Gastroesophageal sphincter (tissue), 4 donors: Measurements from ENCODE around the gene SIGLEC7. TPM values are rescaled to one million over a fixed set of nuclear protein-coding genes. Genes with fewer than 3 reads are reported as not detected.
"Not testable (repeated sequence)": the region's sequence is repeated elsewhere in the genome, so short reads cannot be mapped to it uniquely, and the experiment has no call there.

Experiments used
- ATAC-seq: fragments of 150-250 bp; one replicate; pipeline ENCODE4 v1.9.1; 2016; ENCODE audit warnings: mild to moderate bottlenecking, moderate library complexity
- H3K27ac ChIP-seq, 4 donors: fragments of 200-600 bp; sonication (generic) in 3 of 4; 1 replicate in 3 of 4; 2 replicates in 1 of 4; pipeline ENCODE4 v1.5.1; 2016 to 2019
- H3K27me3 ChIP-seq: fragments of 200-600 bp; sonication (generic); one replicate; pipeline ENCODE4 v1.5.1; 2019
- H3K36me3 ChIP-seq, 2 donors: fragments of 200-600 bp; sonication (generic); one replicate each; pipeline ENCODE4 v1.5.1; 2019; ENCODE audit warnings: control low read depth in 1 of 2
- H3K4me1 ChIP-seq, 3 donors: fragments of 200-600 bp; sonication (generic); 1 replicate in 2 of 3; 2 replicates in 1 of 3; pipeline ENCODE4 v1.5.1; 2016 to 2019; ENCODE audit warnings: control low read depth in 2 of 3
- H3K4me3 ChIP-seq, 2 donors: fragments of 200-600 bp; sonication (generic); one replicate each; pipeline ENCODE4 v1.5.1; 2019; ENCODE audit warnings: mild to moderate bottlenecking in 1 of 2, moderate library complexity in 1 of 2
- H3K9me3 ChIP-seq, 3 donors: fragments of 200-600 bp; sonication (generic); one replicate each; pipeline ENCODE4 v1.5.1; 2017 to 2019; ENCODE audit warnings: control low read depth in 2 of 3
- EP300 ChIP-seq: sonication (generic); formaldehyde crosslinking; IDR thresholded peaks from one replicate; pipeline ENCODE4 v1.6.1; 2017; ENCODE audit warnings: antibody characterized with exemption, mild to moderate bottlenecking
- POLR2A ChIP-seq, 2 donors: fragments of 450-650 bp; IDR thresholded peaks; one replicate each; pipeline ENCODE4 v1.6.1; 2017; ENCODE audit warnings: antibody characterized with exemption in 2 of 2, mild to moderate bottlenecking in 2 of 2, moderate library complexity in 1 of 2
- POLR2AphosphoS5 ChIP-seq: sonication (generic); formaldehyde crosslinking; IDR thresholded peaks from one replicate; pipeline ENCODE4 v1.6.1; 2017; ENCODE audit warnings: antibody characterized with exemption
- WGBS, 2 donors: methylation state at CpG; one replicate each; pipeline ENCODE4 v1.1.5; 2018; ENCODE audit warnings: low coverage in 1 of 2; 5-methylcytosine and 5-hydroxymethylcytosine counted together
- total RNA-seq, 4 donors: library from RNA; depleted of rRNA; stranded (reverse); fragments of >200 nt; gene quantifications; one replicate each; pipeline ENCODE4 v1.1.0, GENCODE V29; 2016
- TF ChIP-seq, protein P1 (sequence below), 4 experiments: fragments of 200-600 bp in 2 of 4; fragments of 450-650 bp in 2 of 4; sonication (generic) in 1 of 4; IDR thresholded peaks; one replicate each; pipeline ENCODE4 v1.5.1; 2017 to 2019; ENCODE audit warnings: antibody characterized with exemption in 4 of 4, mild to moderate bottlenecking in 2 of 4, moderate library complexity in 2 of 4

Gene SIGLEC7
- total RNA-seq, 4 donors from 2014 or later, result 0.46 to 4.4 (median 2.8) TPM; not detected in 1

DNA sequence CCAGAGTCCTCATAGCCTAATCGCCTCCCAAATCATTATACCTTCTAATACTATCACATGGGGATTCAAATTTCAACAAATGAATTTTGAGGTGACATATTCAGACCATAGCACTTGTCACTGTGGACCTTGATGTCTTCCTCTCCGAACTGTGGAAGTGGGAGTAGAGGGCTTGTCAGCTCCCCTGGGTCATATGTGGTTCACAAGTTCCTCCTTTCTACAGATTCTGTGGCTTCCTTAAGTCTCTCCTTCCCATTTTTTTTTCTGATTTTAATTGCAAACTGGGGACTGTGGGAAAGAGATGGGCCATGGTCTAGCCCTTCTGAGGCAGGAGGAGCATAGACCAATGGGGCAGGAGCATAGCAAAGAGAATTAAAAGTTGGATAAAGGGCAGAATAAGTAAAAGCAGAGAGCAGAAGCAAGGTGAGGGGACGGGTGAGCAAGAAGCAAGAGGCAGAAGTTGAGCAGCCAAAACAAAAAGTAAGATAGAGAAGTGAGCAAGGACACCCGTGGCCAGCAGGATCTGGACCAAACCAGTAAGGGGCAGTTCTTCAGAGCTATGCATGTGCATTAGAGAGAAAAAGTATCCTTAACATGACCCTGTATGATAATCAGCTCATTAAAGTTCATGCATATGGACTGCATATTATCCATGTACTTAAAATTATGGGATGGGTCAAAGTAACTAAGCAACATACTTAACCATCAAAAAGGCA is 2.6 kb upstream of the SIGLEC7 start:
- Histone ChIP-seq H3K36me3 (no peaks in the 10 kb centered on the region), H3K4me3 (no peak overlapping the region), H3K9me3 (no peaks in the 10 kb centered on the region), H3K27ac (peak overlapping the region in 2 of 4 donors; percentile 37 to 45), H3K4me1 (no peaks in the 10 kb centered on the region), H3K27me3 (peaks cover 76% of the 10 kb centered on the region)
- no peak for ATAC-seq
- TF ChIP-seq, protein P1, sequence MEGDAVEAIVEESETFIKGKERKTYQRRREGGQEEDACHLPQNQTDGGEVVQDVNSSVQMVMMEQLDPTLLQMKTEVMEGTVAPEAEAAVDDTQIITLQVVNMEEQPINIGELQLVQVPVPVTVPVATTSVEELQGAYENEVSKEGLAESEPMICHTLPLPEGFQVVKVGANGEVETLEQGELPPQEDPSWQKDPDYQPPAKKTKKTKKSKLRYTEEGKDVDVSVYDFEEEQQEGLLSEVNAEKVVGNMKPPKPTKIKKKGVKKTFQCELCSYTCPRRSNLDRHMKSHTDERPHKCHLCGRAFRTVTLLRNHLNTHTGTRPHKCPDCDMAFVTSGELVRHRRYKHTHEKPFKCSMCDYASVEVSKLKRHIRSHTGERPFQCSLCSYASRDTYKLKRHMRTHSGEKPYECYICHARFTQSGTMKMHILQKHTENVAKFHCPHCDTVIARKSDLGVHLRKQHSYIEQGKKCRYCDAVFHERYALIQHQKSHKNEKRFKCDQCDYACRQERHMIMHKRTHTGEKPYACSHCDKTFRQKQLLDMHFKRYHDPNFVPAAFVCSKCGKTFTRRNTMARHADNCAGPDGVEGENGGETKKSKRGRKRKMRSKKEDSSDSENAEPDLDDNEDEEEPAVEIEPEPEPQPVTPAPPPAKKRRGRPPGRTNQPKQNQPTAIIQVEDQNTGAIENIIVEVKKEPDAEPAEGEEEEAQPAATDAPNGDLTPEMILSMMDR (IDR thresholded peaks at IDR 0.05), result no peak
- TF ChIP-seq POLR2AphosphoS5, result no peak
- 45 to 71% methylated on average over 4 of the region's 4 CpGs for WGBS, 2 donors

DNA sequence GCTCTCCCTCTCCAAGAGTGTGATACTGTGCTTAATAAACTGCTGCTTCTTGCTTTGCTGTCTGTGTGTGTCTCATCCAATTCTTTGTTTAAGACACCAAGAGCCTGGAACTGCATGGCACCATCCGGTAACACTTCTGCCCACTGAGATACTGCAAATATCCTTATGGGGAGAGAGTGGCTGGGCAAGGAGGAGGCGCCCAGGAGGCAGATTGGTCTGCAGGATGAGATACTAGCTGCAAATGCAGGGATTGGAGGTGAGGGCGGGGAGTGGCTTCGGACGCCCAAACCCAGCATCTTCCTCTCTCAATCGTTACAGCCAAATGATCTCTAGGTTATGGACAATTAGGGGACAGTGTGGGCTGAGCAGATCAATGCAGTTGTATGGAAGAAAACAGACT is 1.7 kb upstream of the SIGLEC7 start:
- Histone ChIP-seq H3K27ac (no peak overlapping the region), H3K27me3 (peaks cover 77% of the 10 kb centered on the region), H3K4me3 (no peak overlapping the region), H3K4me1 (no peaks in the 10 kb centered on the region), H3K9me3 (no peaks in the 10 kb centered on the region), H3K36me3 (no peaks in the 10 kb centered on the region)
- no peak for TF ChIP-seq POLR2AphosphoS5
- no peak for ATAC-seq
- WGBS, 2 donors, result 20 to 28% methylated on average over 1 to 6 of the region's 6 CpGs

DNA sequence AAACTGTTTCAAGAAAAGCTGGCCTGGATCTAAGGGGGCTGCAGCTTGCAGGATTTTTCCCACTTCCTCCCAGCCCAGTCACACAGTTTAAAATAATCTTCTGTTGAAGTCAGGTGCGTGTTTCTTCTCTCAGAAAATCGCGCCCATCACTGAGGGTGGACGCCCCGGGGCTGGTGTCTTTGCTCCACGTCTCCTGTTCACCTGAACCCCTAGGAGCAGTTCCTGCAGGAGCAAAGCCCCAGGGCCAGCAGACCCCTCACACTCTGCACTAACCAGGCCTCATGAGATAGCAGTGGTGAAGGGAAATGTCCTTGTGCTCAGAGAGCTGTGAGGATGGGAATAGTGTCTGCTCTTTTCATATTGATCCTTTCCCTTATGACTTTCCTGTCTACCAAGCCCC is 920 bp upstream of the SIGLEC7 start:
- no peak for TF ChIP-seq POLR2A (IDR thresholded peaks at IDR 0.05)
- TF ChIP-seq EP300, result no peak
- no peak for TF ChIP-seq POLR2AphosphoS5
- TF ChIP-seq, protein P1 (IDR thresholded peaks at IDR 0.05), result no peak
- Histone ChIP-seq H3K9me3 (no peaks in the 10 kb centered on the region), H3K27me3 (peaks cover 75% of the 10 kb centered on the region), H3K27ac (no peak overlapping the region), H3K4me3 (no peak overlapping the region), H3K36me3 (no peaks in the 10 kb centered on the region), H3K4me1 (no peaks in the 10 kb centered on the region)
- no peak for ATAC-seq
- 85% methylated on average over 5 of the region's 6 CpGs; no CpG with 5 or more reads in 1 of the 2 donors for WGBS, 2 donors

DNA sequence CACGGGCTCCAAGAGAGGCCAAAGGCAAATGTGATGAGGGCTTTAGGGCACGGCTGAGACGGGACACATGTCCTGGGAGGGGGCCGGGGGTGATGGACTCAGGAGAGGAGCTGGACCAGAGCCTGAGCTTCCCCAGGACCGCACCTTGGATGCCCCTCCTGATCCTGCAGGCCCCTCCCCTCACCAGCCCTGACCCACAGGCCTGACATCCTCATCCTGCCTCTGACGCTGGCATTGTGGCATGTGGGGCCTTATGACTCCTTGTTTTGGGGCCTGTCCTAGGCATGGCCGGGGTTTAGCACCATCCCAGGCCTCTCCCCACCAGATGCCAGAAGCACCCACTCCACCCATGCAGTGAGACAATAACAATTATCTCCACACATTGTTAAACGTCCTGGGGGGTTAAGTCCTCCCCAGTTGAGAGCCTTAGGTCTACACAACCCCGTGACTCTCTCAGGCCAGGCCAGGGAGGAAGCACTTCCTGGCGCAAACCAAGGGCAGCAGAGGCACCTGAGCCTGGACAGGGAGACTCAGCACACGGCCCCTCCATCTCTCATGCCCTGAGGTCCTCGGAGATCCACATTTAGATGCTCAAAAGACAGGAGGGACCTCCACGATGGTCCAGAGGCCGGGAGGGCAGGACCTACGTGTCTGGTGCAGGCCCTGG is 841 bp downstream of the SIGLEC7 start:
- H3K4me3 ChIP-seq, result peak overlapping the region in 1 of 2 donors; percentile 4
- not testable (repeated sequence) for ATAC-seq, H3K9me3 ChIP-seq, H3K4me1 ChIP-seq, H3K27ac ChIP-seq, H3K36me3 ChIP-seq
- WGBS, 2 donors, result 100% methylated on average over 1 of the region's 15 CpGs; no CpG with 5 or more reads in 1 of the 2 donors
- H3K27me3 ChIP-seq, result peaks cover 57% of the 10 kb centered on the region

DNA sequence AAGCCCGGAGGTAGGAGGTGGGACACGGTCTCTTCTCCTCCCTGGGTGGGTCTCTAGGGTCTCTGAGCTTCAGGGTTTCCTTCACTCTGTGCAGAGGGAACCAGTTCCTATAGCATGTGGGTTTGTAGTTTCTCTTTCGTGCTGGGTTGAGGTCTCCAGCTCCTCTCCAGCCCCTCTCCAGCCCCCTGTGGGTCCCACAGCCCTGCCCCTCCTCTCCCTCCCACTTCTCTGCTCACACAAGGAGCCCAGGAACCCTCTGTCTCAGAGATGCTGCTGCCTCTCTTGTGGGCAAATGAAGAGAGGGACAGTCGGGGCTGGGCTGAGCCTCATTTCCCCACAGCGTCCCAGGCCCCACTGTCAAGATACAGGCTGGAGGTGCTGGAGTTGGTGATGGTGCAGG is 1.4 kb downstream of the SIGLEC7 start:
- Histone ChIP-seq H3K4me3 (peak overlapping the region in 1 of 2 donors; percentile 4), H3K9me3 (no peaks in the 10 kb centered on the region), H3K4me1 (no peaks in the 10 kb centered on the region), H3K36me3 (no peaks in the 10 kb centered on the region), H3K27ac (no peak overlapping the region), H3K27me3 (peaks cover 52% of the 10 kb centered on the region)
- no CpG with 5 or more reads among the region's 5 CpGs for WGBS, 2 donors
- no peak for TF ChIP-seq EP300
- ATAC-seq, result no peak

DNA sequence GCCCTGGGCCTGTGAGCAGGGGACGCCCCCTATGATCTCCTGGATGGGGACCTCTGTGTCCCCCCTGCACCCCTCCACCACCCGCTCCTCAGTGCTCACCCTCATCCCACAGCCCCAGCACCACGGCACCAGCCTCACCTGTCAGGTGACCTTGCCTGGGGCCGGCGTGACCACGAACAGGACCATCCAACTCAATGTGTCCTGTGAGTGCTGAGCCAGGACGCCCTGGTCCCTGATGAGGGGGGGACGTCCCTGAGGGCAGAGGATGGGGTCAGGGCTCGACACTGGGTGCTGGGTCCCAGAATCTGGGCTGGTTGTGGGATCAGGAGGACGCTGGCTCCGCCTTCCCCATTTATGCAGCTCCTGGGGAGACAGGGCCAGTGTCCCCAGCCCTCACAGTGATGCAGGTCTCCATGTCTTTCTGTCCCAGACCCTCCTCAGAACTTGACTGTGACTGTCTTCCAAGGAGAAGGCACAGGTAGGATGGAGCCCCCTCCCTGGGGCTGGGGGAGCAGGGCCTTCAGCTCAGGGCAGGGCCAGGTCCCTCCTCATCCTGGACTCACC is 2.5 kb downstream of the SIGLEC7 start:
- no peaks in the 10 kb centered on the region for H3K9me3 ChIP-seq
- no peaks in the 10 kb centered on the region for H3K4me1 ChIP-seq
- no peak overlapping the region for H3K27ac ChIP-seq
- ATAC-seq, result no peak
- WGBS, 2 donors, result 73% methylated on average over 3 of the region's 11 CpGs; no CpG with 5 or more reads in 1 of the 2 donors
- peaks cover 44% of the 10 kb centered on the region for H3K27me3 ChIP-seq
- TF ChIP-seq, protein P1 (IDR thresholded peaks at IDR 0.05), result no peak
- TF ChIP-seq EP300, result no peak
- no peak for TF ChIP-seq POLR2A (IDR thresholded peaks at IDR 0.05)
- TF ChIP-seq POLR2AphosphoS5, result no peak
- no peaks in the 10 kb centered on the region for H3K36me3 ChIP-seq
- H3K4me3 ChIP-seq, result no peak overlapping the region
